Measurements from ENCODE around the gene UGT1A10.

Gene UGT1A10

GRCh38 chr2:233672886-233673285, 36.6 kb downstream of the UGT1A10 start:
- DNase-seq (ENCODE audit: extremely low read depth, low read depth), result no peak
- no peak for TF ChIP-seq CTCF (IDR thresholded peaks at IDR 0.05; ENCODE audit: low read depth, low read length, missing control alignments)
- H3K4me3 ChIP-seq (replicated peaks; ENCODE audit: low read depth, low read length), result no peak overlapping the region

GRCh38 chr2:233673896-233674295, 37.6 kb downstream of the UGT1A10 start:
- DNase-seq (ENCODE audit: extremely low read depth, low read depth), result no peak
- TF ChIP-seq CTCF (IDR thresholded peaks at IDR 0.05; ENCODE audit: low read depth, low read length, missing control alignments), result no peak
- no peak overlapping the region for H3K4me3 ChIP-seq (replicated peaks; ENCODE audit: low read depth, low read length)

GRCh38 chr2:233674314-233674713, 38.1 kb downstream of the UGT1A10 start:
- H3K4me3 ChIP-seq (replicated peaks; ENCODE audit: low read depth, low read length), result no peak overlapping the region
- DNase-seq (ENCODE audit: extremely low read depth, low read depth), result no peak
- no peak for TF ChIP-seq CTCF (IDR thresholded peaks at IDR 0.05; ENCODE audit: low read depth, low read length, missing control alignments)

GRCh38 chr2:233674995-233675394, 38.7 kb downstream of the UGT1A10 start:
- DNase-seq (ENCODE audit: extremely low read depth, low read depth), result no peak
- TF ChIP-seq CTCF (IDR thresholded peaks at IDR 0.05; ENCODE audit: low read depth, low read length, missing control alignments), result no peak
- H3K4me3 ChIP-seq (replicated peaks; ENCODE audit: low read depth, low read length), result no peak overlapping the region

GRCh38 chr2:233676046-233676445, 39.8 kb downstream of the UGT1A10 start:
- DNase-seq (ENCODE audit: extremely low read depth, low read depth), result no peak
- no peak for TF ChIP-seq CTCF (IDR thresholded peaks at IDR 0.05; ENCODE audit: low read depth, low read length, missing control alignments)
- no peak overlapping the region for H3K4me3 ChIP-seq (replicated peaks; ENCODE audit: low read depth, low read length)

- no peak for TF ChIP-seq CTCF (IDR thresholded peaks at IDR 0.05; ENCODE audit: low read depth, low read length, missing control alignments)
- H3K4me3 ChIP-seq (replicated peaks; ENCODE audit: low read depth, low read length), result no peak overlapping the region
- DNase-seq (ENCODE audit: extremely low read depth, low read depth), result no peak
Observed at GRCh38 chr2:233679196-233679595, 42.9 kb downstream of the UGT1A10 start.

- H3K4me3 ChIP-seq (replicated peaks; ENCODE audit: low read depth, low read length), result no peak overlapping the region
- TF ChIP-seq CTCF (IDR thresholded peaks at IDR 0.05; ENCODE audit: low read depth, low read length, missing control alignments), result no peak
- no peak for DNase-seq (ENCODE audit: extremely low read depth, low read depth)
Observed at GRCh38 chr2:233680361-233681045, 44.3 kb downstream of the UGT1A10 start.
